Omental fat pad (tissue), 4 donors: ENCODE measurements around the gene ABCB6. TPM values are rescaled to one million over a fixed set of nuclear protein-coding genes. Genes with fewer than 3 reads are reported as not detected.

Source experiments
- ATAC-seq: fragments of 150-250 bp; one replicate; pipeline ENCODE4 v1.9.1; 2016; ENCODE audit warnings: mild to moderate bottlenecking, moderate library complexity; ENCODE audit not compliant: low FRiP score
- DNase-seq: peaks from one replicate; pipeline ENCODE4 v3.0.0-alpha.2; 2019; ENCODE audit warnings: low spot score
- CTCF ChIP-seq, 3 donors: fragments of 450-650 bp; IDR thresholded peaks; one replicate each; pipeline ENCODE4 v1.5.1; 2016 to 2017; ENCODE audit warnings: antibody characterized with exemption in 3 of 3, mild to moderate bottlenecking in 3 of 3, moderate library complexity in 2 of 3
- total RNA-seq, 4 donors: library from RNA; depleted of rRNA; stranded (reverse); fragments of >200 nt; gene quantifications; one replicate each; pipeline ENCODE4 v1.1.0, GENCODE V29; 2016

The ABCB6 gene
- total RNA-seq, 4 donors from 2014 or later: 24.1 to 35.6 (median 28.8) TPM

- ATAC-seq (peak; percentile 61), DNase-seq (no peak)
Observed at GRCh38 chr2:219218217-219218731, 484 bp downstream of the ABCB6 start.

GRCh38 chr2:219216535-219216915 lies 2.2 kb downstream of the ABCB6 start:
- ATAC-seq (no peak), DNase-seq (no peak)
- no peak for TF ChIP-seq CTCF (IDR thresholded peaks at IDR 0.05)

More at GRCh38 chr2:219218217-219218731, 484 bp downstream of the ABCB6 start:
- no peak for TF ChIP-seq CTCF (IDR thresholded peaks at IDR 0.05)

GRCh38 chr2:219215871-219216534 lies 2.8 kb downstream of the ABCB6 start:
- DNase-seq (no peak), ATAC-seq (no peak)
- TF ChIP-seq CTCF (IDR thresholded peaks at IDR 0.05): no peak

- DNase-seq: no peak
- no peak for ATAC-seq
- TF ChIP-seq CTCF (IDR thresholded peaks at IDR 0.05): no peak
Observed at GRCh38 chr2:219214786-219215185, 4.0 kb downstream of the ABCB6 start.

- ATAC-seq: no peak
- no peak for DNase-seq
- no peak for TF ChIP-seq CTCF (IDR thresholded peaks at IDR 0.05)
Observed at GRCh38 chr2:219214141-219214540, 4.6 kb downstream of the ABCB6 start.

- DNase-seq (no peak), ATAC-seq (no peak)
- no peak for TF ChIP-seq CTCF (IDR thresholded peaks at IDR 0.05)
Observed at GRCh38 chr2:219213486-219214071, 5.2 kb downstream of the ABCB6 start.

- ATAC-seq: no peak
- no peak for TF ChIP-seq CTCF (IDR thresholded peaks at IDR 0.05)
- DNase-seq: no peak
Observed at GRCh38 chr2:219213026-219213415, 5.7 kb downstream of the ABCB6 start.
